Measurements from ENCODE around the gene CSTPP1.
"Not testable (repeated sequence)": the region's sequence is repeated elsewhere in the genome, so short reads cannot be mapped to it uniquely, and the experiment has no call there.

Gene CSTPP1

GRCh38 chr11:47186076-47186699 is 249.6 kb downstream of the CSTPP1 start, which contains the start of gene PACSIN3:
Gene PACSIN3 (minus strand): TSS chr11:47186434. CDS start chr11:47182727, 3,707 bp downstream.
- DNase-seq = no peak

GRCh38 chr11:47186700-47187695 is 250.4 kb downstream of the CSTPP1 start:
- DNase-seq = no peak

- DNase-seq = no peak
These were observed 251.2 kb downstream of the CSTPP1 start for GRCh38 chr11:47187723-47188122.

- DNase-seq = no peak
These were observed 251.7 kb downstream of the CSTPP1 start for GRCh38 chr11:47188259-47188658.

- no peak for DNase-seq
These were observed 252.7 kb downstream of the CSTPP1 start for GRCh38 chr11:47189100-47189834.

GRCh38 chr11:47191137-47191536 is 254.6 kb downstream of the CSTPP1 start:
- DNase-seq = not testable (repeated sequence)

GRCh38 chr11:47192111-47192510 is 255.6 kb downstream of the CSTPP1 start:
- no peak for DNase-seq

- not testable (repeated sequence) for DNase-seq
These were observed 261.6 kb downstream of the CSTPP1 start for GRCh38 chr11:47198161-47198560.

GRCh38 chr11:47201015-47201414 is 264.5 kb downstream of the CSTPP1 start:
- DNase-seq = no peak

- DNase-seq = no peak
These were observed 266.0 kb downstream of the CSTPP1 start for GRCh38 chr11:47202576-47202975.

GRCh38 chr11:47204637-47204989 is 268.1 kb downstream of the CSTPP1 start:
- DNase-seq = no peak

- DNase-seq = not testable (repeated sequence)
These were observed 270.0 kb downstream of the CSTPP1 start for GRCh38 chr11:47206577-47206976.

GRCh38 chr11:47207459-47207858 is 270.9 kb downstream of the CSTPP1 start:
- DNase-seq = no peak

- not testable (repeated sequence) for DNase-seq
These were observed 271.5 kb downstream of the CSTPP1 start for GRCh38 chr11:47208008-47208552.

- DNase-seq = no peak
These were observed 272.1 kb downstream of the CSTPP1 start for GRCh38 chr11:47208628-47209027.

Data from SIG-M5 (cell line).